Measurements from ENCODE around the gene KCNJ16.
"Not testable (repeated sequence)": the region's sequence is repeated elsewhere in the genome, so short reads cannot be mapped to it uniquely, and the experiment has no call there.

The KCNJ16 gene

DNA sequence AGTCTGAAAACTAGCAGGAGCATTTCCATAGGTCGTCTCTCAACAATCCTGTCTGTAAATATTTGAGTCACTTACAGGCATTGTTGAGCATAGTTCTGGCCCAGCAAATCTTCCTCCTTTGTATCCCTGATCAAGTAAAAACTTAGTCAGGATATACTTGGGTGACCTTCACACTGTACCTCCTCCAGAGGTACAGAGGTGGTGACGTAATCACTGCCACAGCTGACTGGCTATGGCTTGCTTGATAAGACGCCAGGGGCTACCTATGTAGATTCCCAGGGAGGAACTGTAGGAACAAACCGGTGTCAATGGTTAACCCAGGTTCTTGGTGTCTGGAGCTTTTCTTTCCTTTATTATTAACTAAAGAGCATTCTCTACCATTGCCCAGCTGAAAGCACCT lies at the start of gene KCNJ16:
KCNJ16 (plus strand) TSS at position 270 of the 400 bp plus-strand sequence. CDS start 56,863 bp downstream, outside the sequence.
- Histone ChIP-seq H3K4me1 (ENCODE audit: control insufficient read depth, insufficient read depth, low read length) (peaks cover 4% of the 10 kb centered on the region), H3K36me3 (ENCODE audit: control insufficient read depth, insufficient read depth, low read length) (no peaks in the 10 kb centered on the region), H3K9ac (ENCODE audit: low read length) (no peak within 1 kb of the TSS), H3K4me3 (ENCODE audit: low read length) (no peak within 1 kb of the TSS), H3K9me3 (ENCODE audit: control insufficient read depth, low read length) (no peaks in the 10 kb centered on the region), H3K27me3 (ENCODE audit: control insufficient read depth, insufficient read depth, low read length) (no peaks in the 10 kb centered on the region)

DNA sequence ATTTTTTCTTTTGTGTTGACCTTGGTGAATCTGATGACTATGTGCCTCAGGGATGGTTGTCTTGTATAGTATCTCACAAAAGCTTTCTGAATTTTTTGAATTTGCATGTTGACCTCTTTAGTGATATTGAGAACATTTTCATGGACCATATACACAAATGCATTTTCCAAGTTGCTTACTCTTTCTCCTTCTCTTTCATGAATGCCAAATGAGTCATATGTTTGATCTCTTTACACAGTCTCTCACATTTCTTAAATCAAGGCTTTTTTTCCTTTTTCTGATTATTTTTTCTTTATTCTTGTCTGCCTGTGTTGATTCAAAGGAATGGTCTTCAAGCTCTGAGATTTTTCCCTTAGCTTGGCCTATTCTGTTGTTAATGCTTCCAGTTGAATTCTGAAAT lies 46.6 kb upstream of the KCNJ16 start:
- no peaks in the 10 kb centered on the region for H3K27me3 ChIP-seq (ENCODE audit: control insufficient read depth, insufficient read depth, low read length)

DNA sequence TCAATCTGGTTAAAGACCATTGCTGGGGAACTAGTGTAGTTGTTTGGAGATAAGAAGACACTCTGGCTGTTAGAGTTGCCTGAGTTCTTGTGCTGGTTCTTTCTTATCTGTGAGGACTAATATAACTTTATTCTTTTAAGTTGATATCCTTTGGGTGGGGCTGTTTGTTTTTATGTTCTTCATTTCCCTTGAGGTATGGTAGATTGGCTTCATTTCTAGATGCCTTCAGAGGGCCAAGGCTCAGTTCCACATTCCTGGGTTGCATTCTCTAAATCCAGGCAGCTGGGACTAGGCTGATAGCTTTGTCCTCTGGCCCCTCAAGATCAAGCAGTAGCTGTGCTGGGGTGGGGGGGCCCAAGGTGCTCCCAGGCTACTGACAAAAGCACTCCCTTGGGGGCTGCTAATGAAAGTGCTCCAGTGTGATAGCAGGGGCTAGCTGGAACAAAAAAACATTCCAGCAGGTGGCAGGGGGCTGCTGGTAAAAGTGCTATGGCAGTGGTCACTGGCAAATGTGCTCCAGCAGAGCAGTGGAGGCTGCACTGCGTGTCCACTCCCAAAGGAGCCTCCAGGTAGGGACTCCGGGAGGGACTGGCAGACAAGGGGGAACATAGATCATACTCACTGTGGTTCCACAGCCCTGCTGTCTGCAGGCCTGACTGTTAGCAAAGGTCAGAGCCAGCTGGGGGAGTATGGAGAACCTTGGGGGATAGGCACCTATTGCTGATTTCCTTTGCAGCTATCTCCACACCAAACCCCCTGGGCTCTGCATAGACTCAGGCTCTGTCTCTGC lies 45.9 kb upstream of the KCNJ16 start:
- Histone ChIP-seq H3K9me3 (ENCODE audit: control insufficient read depth, low read length) (no peaks in the 10 kb centered on the region), H3K36me3 (ENCODE audit: control insufficient read depth, insufficient read depth, low read length) (no peaks in the 10 kb centered on the region), H3K4me3 (ENCODE audit: low read length) (no peak overlapping the region), H3K4me1 (ENCODE audit: control insufficient read depth, insufficient read depth, low read length) (peaks cover 8% of the 10 kb centered on the region), H3K27me3 (ENCODE audit: control insufficient read depth, insufficient read depth, low read length) (no peaks in the 10 kb centered on the region), H3K9ac (ENCODE audit: low read length) (no peak overlapping the region)

More for the DNA sequence above, 46.6 kb upstream of the KCNJ16 start:
- Histone ChIP-seq H3K9ac (ENCODE audit: low read length) (no peak overlapping the region), H3K9me3 (ENCODE audit: control insufficient read depth, low read length) (no peaks in the 10 kb centered on the region), H3K36me3 (ENCODE audit: control insufficient read depth, insufficient read depth, low read length) (no peaks in the 10 kb centered on the region), H3K4me3 (ENCODE audit: low read length) (no peak overlapping the region), H3K4me1 (ENCODE audit: control insufficient read depth, insufficient read depth, low read length) (peaks cover 8% of the 10 kb centered on the region)

DNA sequence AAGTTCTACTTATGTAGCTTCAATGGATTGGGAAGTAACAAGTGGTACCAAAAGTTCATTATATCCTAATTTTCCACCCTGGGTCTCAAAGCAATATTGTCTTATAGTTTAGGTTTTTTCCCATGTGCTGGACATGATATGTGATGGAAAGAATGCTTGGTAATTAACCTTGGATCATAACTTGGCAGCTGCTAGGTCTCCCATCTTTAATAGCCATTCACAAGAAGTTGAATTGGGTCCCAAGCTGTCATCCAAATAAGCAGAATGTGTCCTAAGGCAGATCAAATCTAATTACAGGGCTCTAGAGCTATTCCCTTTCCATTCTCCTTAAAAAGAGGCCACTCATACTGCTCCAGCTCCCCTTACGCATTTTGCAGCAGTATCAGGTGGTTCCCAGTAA lies 44.7 kb upstream of the KCNJ16 start:
- Histone ChIP-seq H3K36me3 (ENCODE audit: control insufficient read depth, insufficient read depth, low read length) (no peaks in the 10 kb centered on the region), H3K27me3 (ENCODE audit: control insufficient read depth, insufficient read depth, low read length) (no peaks in the 10 kb centered on the region), H3K4me1 (ENCODE audit: control insufficient read depth, insufficient read depth, low read length) (peaks cover 8% of the 10 kb centered on the region), H3K9ac (ENCODE audit: low read length) (no peak overlapping the region), H3K4me3 (ENCODE audit: low read length) (no peak overlapping the region), H3K9me3 (ENCODE audit: control insufficient read depth, low read length) (no peaks in the 10 kb centered on the region)

DNA sequence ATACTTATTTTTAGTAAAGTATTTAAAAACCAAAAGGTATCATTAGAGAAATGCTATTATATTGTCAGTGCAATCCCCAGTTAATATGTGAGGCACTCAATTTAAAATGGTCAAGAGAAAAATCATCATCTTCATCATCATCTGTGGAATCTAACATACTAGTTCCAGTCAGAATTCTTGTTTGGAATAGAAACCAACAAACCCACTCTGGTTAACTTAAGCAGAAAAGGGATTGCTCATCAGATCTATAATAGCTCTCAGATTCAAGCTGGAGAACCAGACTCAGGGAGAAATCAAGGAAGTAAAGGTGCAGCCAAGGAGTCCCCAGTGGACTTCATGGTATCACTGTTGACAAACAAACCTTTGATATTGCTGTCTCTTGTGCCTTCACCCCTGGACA lies 43.7 kb upstream of the KCNJ16 start:
- H3K27me3 ChIP-seq (ENCODE audit: control insufficient read depth, insufficient read depth, low read length), result no peaks in the 10 kb centered on the region
- H3K4me1 ChIP-seq (ENCODE audit: control insufficient read depth, insufficient read depth, low read length), result peaks cover 8% of the 10 kb centered on the region
- H3K9me3 ChIP-seq (ENCODE audit: control insufficient read depth, low read length), result no peaks in the 10 kb centered on the region
- no peak overlapping the region for H3K4me3 ChIP-seq (ENCODE audit: low read length)
- no peaks in the 10 kb centered on the region for H3K36me3 ChIP-seq (ENCODE audit: control insufficient read depth, insufficient read depth, low read length)
- no peak overlapping the region for H3K9ac ChIP-seq (ENCODE audit: low read length)

DNA sequence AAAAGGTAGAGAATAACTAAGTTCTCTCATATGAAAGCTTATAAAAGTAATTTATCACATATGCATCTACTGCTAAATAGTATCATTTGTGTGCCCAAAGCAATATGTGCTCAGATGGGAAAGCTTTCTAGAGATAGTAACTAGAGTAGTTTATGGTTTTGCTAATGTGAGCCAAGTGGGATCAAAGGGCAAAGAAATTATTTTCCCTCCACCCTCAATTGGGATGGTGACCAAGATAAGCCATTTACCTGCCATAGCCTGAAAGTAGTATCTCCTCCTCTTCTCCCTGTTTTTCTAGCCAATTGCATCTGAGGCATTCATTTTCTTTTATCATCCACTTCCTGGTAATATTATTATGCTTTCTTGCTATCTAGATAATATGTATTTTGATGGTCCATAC lies 41.9 kb upstream of the KCNJ16 start:
- no peaks in the 10 kb centered on the region for H3K9me3 ChIP-seq (ENCODE audit: control insufficient read depth, low read length)
- H3K4me1 ChIP-seq (ENCODE audit: control insufficient read depth, insufficient read depth, low read length), result peaks cover 8% of the 10 kb centered on the region
- H3K9ac ChIP-seq (ENCODE audit: low read length), result no peak overlapping the region
- H3K27me3 ChIP-seq (ENCODE audit: control insufficient read depth, insufficient read depth, low read length), result no peaks in the 10 kb centered on the region
- no peaks in the 10 kb centered on the region for H3K36me3 ChIP-seq (ENCODE audit: control insufficient read depth, insufficient read depth, low read length)
- H3K4me3 ChIP-seq (ENCODE audit: low read length), result no peak overlapping the region

DNA sequence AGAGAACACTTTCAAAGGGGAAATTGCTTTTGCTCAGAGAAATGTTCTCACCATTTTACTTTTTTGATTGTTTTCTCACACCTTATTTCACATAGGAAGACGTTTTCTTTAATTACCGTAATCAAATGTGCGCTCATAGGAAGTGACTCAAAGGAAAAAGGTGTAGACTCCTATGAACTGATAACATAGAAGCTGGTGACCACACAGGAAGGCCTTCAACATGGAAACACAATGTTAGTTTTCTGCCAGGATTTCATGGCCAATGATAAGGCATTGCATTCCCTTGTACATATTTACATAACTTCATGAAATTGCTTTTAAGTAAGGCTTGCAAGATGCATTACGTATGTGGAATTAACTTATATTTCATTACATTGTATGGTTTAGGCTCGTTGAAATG lies 40.9 kb upstream of the KCNJ16 start:
- Histone ChIP-seq H3K9me3 (ENCODE audit: control insufficient read depth, low read length) (no peaks in the 10 kb centered on the region), H3K27me3 (ENCODE audit: control insufficient read depth, insufficient read depth, low read length) (no peaks in the 10 kb centered on the region), H3K9ac (ENCODE audit: low read length) (no peak overlapping the region), H3K4me1 (ENCODE audit: control insufficient read depth, insufficient read depth, low read length) (peaks cover 3% of the 10 kb centered on the region), H3K4me3 (ENCODE audit: low read length) (no peak overlapping the region), H3K36me3 (ENCODE audit: control insufficient read depth, insufficient read depth, low read length) (no peaks in the 10 kb centered on the region)

DNA sequence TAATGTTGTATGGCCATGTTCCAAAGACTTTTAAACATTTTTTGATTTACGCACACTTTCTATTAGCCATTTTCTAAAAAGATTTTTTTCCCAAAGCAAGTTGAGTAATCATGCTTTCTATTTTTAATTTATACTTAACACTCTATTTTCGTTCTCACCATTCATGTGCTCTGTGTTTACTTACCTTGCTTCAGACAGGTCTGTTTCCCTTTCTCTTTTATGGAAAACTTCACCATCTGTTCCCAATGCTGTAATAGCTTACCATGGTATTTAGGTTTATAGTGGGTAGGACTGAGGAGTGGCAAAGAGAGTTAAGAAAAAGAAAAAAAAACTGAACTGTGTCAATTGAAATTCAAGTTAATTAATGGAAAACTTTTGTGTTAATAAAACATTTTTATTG lies 37.5 kb upstream of the KCNJ16 start:
- no peak overlapping the region for H3K4me3 ChIP-seq (ENCODE audit: low read length)
- H3K4me1 ChIP-seq (ENCODE audit: control insufficient read depth, insufficient read depth, low read length), result no peaks in the 10 kb centered on the region
- H3K9ac ChIP-seq (ENCODE audit: low read length), result no peak overlapping the region
- no peaks in the 10 kb centered on the region for H3K27me3 ChIP-seq (ENCODE audit: control insufficient read depth, insufficient read depth, low read length)
- H3K36me3 ChIP-seq (ENCODE audit: control insufficient read depth, insufficient read depth, low read length), result no peaks in the 10 kb centered on the region
- no peaks in the 10 kb centered on the region for H3K9me3 ChIP-seq (ENCODE audit: control insufficient read depth, low read length)

DNA sequence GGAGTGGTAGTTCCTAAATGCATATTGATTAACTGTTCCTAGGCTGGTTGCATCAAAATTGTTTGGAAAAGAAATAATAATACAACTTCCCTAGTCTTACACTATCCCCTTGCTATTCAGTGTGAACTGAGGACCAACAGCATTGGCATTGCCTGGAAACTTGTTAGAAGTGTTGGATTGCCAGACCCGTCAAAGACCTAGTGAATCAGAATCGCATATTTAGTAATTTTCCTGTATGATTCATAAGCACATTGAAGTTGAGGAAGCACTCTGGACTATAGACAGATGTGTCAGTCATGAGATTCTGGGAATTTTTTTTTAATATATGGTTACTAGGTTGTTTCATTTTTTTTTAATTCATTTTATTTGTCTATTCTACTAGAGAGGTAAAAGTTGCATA lies 34.7 kb upstream of the KCNJ16 start:
- no peaks in the 10 kb centered on the region for H3K9me3 ChIP-seq (ENCODE audit: control insufficient read depth, low read length)
- H3K9ac ChIP-seq (ENCODE audit: low read length), result no peak overlapping the region
- H3K36me3 ChIP-seq (ENCODE audit: control insufficient read depth, insufficient read depth, low read length), result no peaks in the 10 kb centered on the region
- H3K27me3 ChIP-seq (ENCODE audit: control insufficient read depth, insufficient read depth, low read length), result no peaks in the 10 kb centered on the region
- H3K4me3 ChIP-seq (ENCODE audit: low read length), result no peak overlapping the region
- H3K4me1 ChIP-seq (ENCODE audit: control insufficient read depth, insufficient read depth, low read length), result no peaks in the 10 kb centered on the region

DNA sequence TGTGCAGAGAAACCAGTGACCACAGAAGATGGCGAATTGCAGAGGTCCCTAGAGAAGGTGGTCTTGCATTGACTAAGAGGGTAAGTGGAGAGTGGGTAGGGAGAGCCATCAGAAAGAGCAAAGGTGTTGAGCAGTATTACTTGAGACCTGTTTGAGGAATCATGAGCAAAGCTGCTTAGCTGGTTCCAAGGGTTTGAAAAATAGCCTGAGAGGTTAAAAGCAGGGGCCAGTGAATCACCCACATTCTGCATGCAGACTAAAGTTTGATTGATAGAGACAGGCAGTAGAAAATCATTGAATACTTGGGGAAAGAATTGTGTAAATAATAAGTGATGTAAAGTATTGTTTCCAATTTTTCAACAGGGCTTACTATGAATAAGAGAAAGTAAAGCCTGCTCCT lies 34.0 kb upstream of the KCNJ16 start:
- Histone ChIP-seq H3K4me3 (ENCODE audit: low read length) (no peak overlapping the region), H3K4me1 (ENCODE audit: control insufficient read depth, insufficient read depth, low read length) (no peaks in the 10 kb centered on the region), H3K9ac (ENCODE audit: low read length) (no peak overlapping the region), H3K36me3 (ENCODE audit: control insufficient read depth, insufficient read depth, low read length) (no peaks in the 10 kb centered on the region), H3K27me3 (ENCODE audit: control insufficient read depth, insufficient read depth, low read length) (no peaks in the 10 kb centered on the region), H3K9me3 (ENCODE audit: control insufficient read depth, low read length) (no peaks in the 10 kb centered on the region)

DNA sequence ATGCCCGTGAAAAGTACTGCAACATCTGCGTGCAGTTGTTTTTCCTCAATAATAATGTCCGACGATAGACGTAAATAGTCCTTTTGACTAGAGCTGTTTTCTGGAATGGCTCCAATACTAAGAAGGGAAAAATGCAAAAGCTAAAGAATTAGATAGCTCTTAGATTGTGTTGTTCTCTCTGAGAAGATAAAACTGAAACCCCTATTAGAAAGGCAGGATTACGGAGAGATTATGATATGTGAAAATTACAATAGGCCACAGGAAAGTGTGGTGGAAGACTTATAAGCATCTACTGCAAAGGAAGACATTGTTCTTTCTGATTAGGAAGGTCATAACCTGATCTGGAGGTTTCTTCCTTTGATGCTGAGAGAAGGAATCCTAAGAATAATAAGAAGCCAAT lies 33.5 kb upstream of the KCNJ16 start:
- no peak overlapping the region for H3K9ac ChIP-seq (ENCODE audit: low read length)
- no peaks in the 10 kb centered on the region for H3K9me3 ChIP-seq (ENCODE audit: control insufficient read depth, low read length)
- H3K27me3 ChIP-seq (ENCODE audit: control insufficient read depth, insufficient read depth, low read length), result no peaks in the 10 kb centered on the region
- H3K36me3 ChIP-seq (ENCODE audit: control insufficient read depth, insufficient read depth, low read length), result no peaks in the 10 kb centered on the region
- H3K4me1 ChIP-seq (ENCODE audit: control insufficient read depth, insufficient read depth, low read length), result no peaks in the 10 kb centered on the region
- H3K4me3 ChIP-seq (ENCODE audit: low read length), result no peak overlapping the region

DNA sequence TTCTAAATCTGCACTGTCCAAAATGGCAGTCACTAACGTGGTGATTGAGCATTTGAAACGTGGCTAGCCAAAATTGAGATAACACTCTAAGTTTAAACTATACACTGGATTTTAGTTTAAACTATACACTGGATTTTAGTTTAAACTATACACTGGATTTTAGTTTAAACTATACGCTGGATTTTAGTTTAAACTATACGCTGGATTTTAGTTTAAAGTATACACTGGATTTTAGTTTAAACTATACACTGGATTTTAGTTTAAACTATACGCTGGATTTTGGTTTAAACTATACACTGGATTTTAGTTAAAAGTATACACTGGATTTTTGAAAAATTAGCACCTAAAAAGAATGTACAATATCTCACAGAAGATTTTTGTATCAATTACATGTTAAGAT lies 29.2 kb upstream of the KCNJ16 start:
- H3K9ac ChIP-seq (ENCODE audit: low read length); H3K4me3 ChIP-seq (ENCODE audit: low read length); H3K36me3 ChIP-seq (ENCODE audit: control insufficient read depth, insufficient read depth, low read length); H3K27me3 ChIP-seq (ENCODE audit: control insufficient read depth, insufficient read depth, low read length); H3K4me1 ChIP-seq (ENCODE audit: control insufficient read depth, insufficient read depth, low read length); H3K9me3 ChIP-seq (ENCODE audit: control insufficient read depth, low read length): not testable (repeated sequence)

All from mucosa of stomach (tissue), 1 donor.